ENCODE measurements around the gene OR5C1. TPM values are rescaled to one million over a fixed set of nuclear protein-coding genes. Genes with fewer than 3 reads are reported as not detected.

Gene OR5C1
- total RNA-seq, result not detected
- not detected for polyA plus RNA-seq
- long read RNA-seq, donor 1, result 0 reads
- long read RNA-seq, donor 2, result 0 reads
- long read RNA-seq, donor 3, result 0 reads

GRCh38 chr9:122788831-122789230 lies at the start of gene OR5C1:
TSS of gene OR5C1 (plus strand) at chr9:122788933. CDS start at chr9:122788933, 0 bp downstream.
- DNase-seq, result no peak
- Histone ChIP-seq H3K4me1 (ENCODE audit: insufficient read depth) (no peaks in the 10 kb centered on the region), H3K4me3 (no peak within 1 kb of the TSS), H3K27me3 (no peaks in the 10 kb centered on the region), H3K27ac (no peak within 1 kb of the TSS), H3K9me3 (no peaks in the 10 kb centered on the region), H3K36me3 (no peaks in the 10 kb centered on the region)
- whole genome bisulfite sequencing, 3 donors, result 89 to 92% (median 90%) methylated on average over 12 of the region's 12 CpGs
- intact Hi-C loops (cut with DNase I), result no loop called here
- no peak for TF ChIP-seq CTCF (IDR thresholded peaks at IDR 0.05)
- no peak for TF ChIP-seq EP300 (IDR thresholded peaks at IDR 0.05)
- no peak for TF ChIP-seq POLR2A (IDR thresholded peaks at IDR 0.05)

GRCh38 chr9:122742003-122742402 lies 46.7 kb upstream of the OR5C1 start, which contains the start of gene OR1L6:
TSS of gene OR1L6 (plus strand) at chr9:122742303. CDS start at chr9:122749848, 7,545 bp downstream.
- no peak within 1 kb of the TSS for H3K4me3 ChIP-seq
- no peak within 1 kb of the TSS for H3K27ac ChIP-seq
- H3K36me3 ChIP-seq, result no peaks in the 10 kb centered on the region
- WGBS, 3 donors, result 54 to 64% (median 55%) methylated on average over 6 of the region's 6 CpGs
- DNase-seq, result no peak
- no peaks in the 10 kb centered on the region for H3K4me1 ChIP-seq (ENCODE audit: insufficient read depth)
- no peaks in the 10 kb centered on the region for H3K9me3 ChIP-seq
- H3K27me3 ChIP-seq, result no peaks in the 10 kb centered on the region
- TF ChIP-seq EP300 (IDR thresholded peaks at IDR 0.05) (no peak), CTCF (IDR thresholded peaks at IDR 0.05) (no peak), POLR2A (IDR thresholded peaks at IDR 0.05) (no peak)
- intact Hi-C loops (cut with DNase I), result no loop called here

GRCh38 chr9:122754825-122755224 lies 33.9 kb upstream of the OR5C1 start:
- Histone ChIP-seq H3K9me3 (no peaks in the 10 kb centered on the region), H3K36me3 (no peaks in the 10 kb centered on the region), H3K27me3 (no peaks in the 10 kb centered on the region), H3K27ac (no peak overlapping the region), H3K4me3 (no peak overlapping the region), H3K4me1 (ENCODE audit: insufficient read depth) (no peaks in the 10 kb centered on the region)
- WGBS, 3 donors, result 22 to 30% (median 29%) methylated on average over 2 of the region's 2 CpGs
- no peak for DNase-seq
- intact Hi-C loops (cut with DNase I), result no loop called here
- TF ChIP-seq POLR2A (IDR thresholded peaks at IDR 0.05), result no peak
- no peak for TF ChIP-seq EP300 (IDR thresholded peaks at IDR 0.05)
- no peak for TF ChIP-seq CTCF (IDR thresholded peaks at IDR 0.05)

DNA sequence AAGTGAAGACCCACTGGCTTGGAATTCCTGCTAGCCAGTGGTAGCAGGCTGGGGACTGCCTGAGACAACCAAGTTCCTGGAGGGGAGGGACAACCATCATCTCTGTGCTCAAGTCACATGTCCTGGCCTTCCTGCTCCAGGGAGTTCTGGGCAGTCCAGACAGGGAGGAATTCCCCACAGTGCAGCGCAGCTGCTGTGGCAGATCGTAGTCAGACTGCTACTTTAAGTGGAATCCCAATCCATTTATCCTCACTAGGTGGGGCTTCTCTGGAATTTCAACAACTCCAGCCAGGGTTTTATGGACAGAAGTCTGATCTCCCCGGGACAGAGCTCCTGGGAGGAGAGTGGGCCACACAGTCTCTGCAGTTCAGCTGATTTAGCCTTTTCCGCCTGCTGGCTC lies 20.9 kb upstream of the OR5C1 start:
- H3K27ac ChIP-seq, result no peak overlapping the region
- 65 to 67% (median 65%) methylated on average over 4 of the region's 4 CpGs for WGBS, 3 donors
- intact Hi-C loops (cut with DNase I), result no loop called here
- no peaks in the 10 kb centered on the region for H3K36me3 ChIP-seq
- no peak for TF ChIP-seq CTCF (IDR thresholded peaks at IDR 0.05)
- TF ChIP-seq POLR2A (IDR thresholded peaks at IDR 0.05), result no peak
- TF ChIP-seq EP300 (IDR thresholded peaks at IDR 0.05), result no peak
- H3K4me1 ChIP-seq (ENCODE audit: insufficient read depth), result no peaks in the 10 kb centered on the region
- peaks cover 0 to 5% of the 10 kb centered on the region in 2 donors for H3K9me3 ChIP-seq
- no peak overlapping the region for H3K4me3 ChIP-seq
- H3K27me3 ChIP-seq, result no peaks in the 10 kb centered on the region
- DNase-seq, result no peak
